ENCODE results near the gene DENND4A.

- TF ChIP-seq POLR2A (IDR thresholded peaks at IDR 0.05) (no peak), EP300 (IDR thresholded peaks at IDR 0.05; ENCODE audit: low read depth) (no peak), POLR2AphosphoS5 (IDR thresholded peaks at IDR 0.05) (no peak)
These were observed 45.5 kb upstream of the DENND4A start for GRCh38 chr15:65837301-65838294.

All from transverse colon (tissue), 3 donors.